Endothelial cell of umbilical vein (primary cell): ENCODE results near the gene CYTH2. TPM values are rescaled to one million over a fixed set of nuclear protein-coding genes. Genes with fewer than 3 reads are reported as not detected.

ENCODE experiments used
- BruUV-seq: library from RNA; stranded (reverse); fragments of 400-500 nt; replicated peaks from 2 replicates; lab custom pipeline; 2021; lab: Mats Ljungman, UMichigan
- CTCF ChIA-PET: fragments of 300-600, 350-600 bp; sonication (Branson Sonifier 250); formaldehyde crosslinking; loops from one replicate; lab custom pipeline; 2021; ENCODE audit warnings: antibody characterized with exemption, inconsistent platforms; lab: Charles Lee
- POLR2A ChIA-PET: fragments of 300-600, 350-600 bp; sonication (Branson Sonifier 250); formaldehyde crosslinking; loops from one replicate; lab custom pipeline; 2021; ENCODE audit warnings: antibody characterized with exemption, inconsistent platforms; lab: Charles Lee
- DNase-seq: peaks from one replicate; pipeline ENCODE4 v3.0.0-alpha.2; 2011; ENCODE audit warnings: low read depth, low spot score
- FAIRE-seq: peaks from 2 replicates; lab custom pipeline; 2011; peaks lifted over from hg19 to GRCh38; lab: Jason Lieb, UNC
- H2AFZ ChIP-seq: 2 replicates; pipeline ENCODE4 v1.6.0; 2012; ENCODE audit warnings: low read depth, low read length, control low read depth, inconsistent platforms
- H3K27ac ChIP-seq: 2 replicates; pipeline ENCODE4 v1.5.1; 2011; ENCODE audit warnings: low read depth, mild to moderate bottlenecking, control low read depth, low read length, moderate library complexity; ENCODE audit not compliant: insufficient read depth
- H3K27me3 ChIP-seq, 2 experiments: 2 replicates each; pipeline versions ENCODE4 v1.6.0 to v1.6.1; 2011; ENCODE audit warnings: low read length in 2 of 2, mixed read lengths in 1 of 2; ENCODE audit not compliant: control insufficient read depth in 2 of 2, insufficient read depth in 2 of 2
- H3K36me3 ChIP-seq, 2 experiments: 2 replicates in 1 of 2; 3 replicates in 1 of 2; pipeline ENCODE4 v1.5.1; 2011; ENCODE audit warnings: low read length in 2 of 2, mild to moderate bottlenecking in 1 of 2, moderate library complexity in 1 of 2; ENCODE audit not compliant: control insufficient read depth in 2 of 2, insufficient read depth in 2 of 2; ENCODE audit errors: extremely low read depth in 1 of 2
- H3K4me1 ChIP-seq: 3 replicates; pipeline ENCODE4 v1.5.1; 2011; ENCODE audit warnings: mild to moderate bottlenecking, low read length; ENCODE audit not compliant: control insufficient read depth, insufficient read depth; ENCODE audit errors: extremely low read depth
- H3K4me2 ChIP-seq: 2 replicates; pipeline ENCODE4 v1.6.1; 2011; ENCODE audit warnings: low read length, control low read depth, mixed read lengths; ENCODE audit not compliant: insufficient read depth
- H3K4me3 ChIP-seq, 3 experiments: fragments of 200-600 bp in 1 of 3; sonication (generic), shearing (Covaris generic) in 1 of 3; replicated peaks in 1 of 3; 2 replicates each; pipeline ENCODE4 v1.5.1; 2011 to 2016; ENCODE audit warnings: control low read depth in 3 of 3, low read length in 3 of 3, mild to moderate bottlenecking in 2 of 3, inconsistent platforms in 1 of 3, low read depth in 1 of 3, moderate library complexity in 1 of 3; ENCODE audit not compliant: insufficient read depth in 1 of 3
- H3K79me2 ChIP-seq: 2 replicates; pipeline ENCODE4 v1.6.0; 2012; ENCODE audit warnings: low read length, inconsistent platforms; ENCODE audit not compliant: control insufficient read depth, insufficient read depth
- H3K9ac ChIP-seq: replicated peaks from 2 replicates; pipeline ENCODE3; 2011; ENCODE audit warnings: low read length, control low read depth; ENCODE audit not compliant: insufficient read depth; ENCODE audit errors: extremely low read depth
- H3K9me1 ChIP-seq: replicated peaks from 3 replicates; pipeline ENCODE4 v1.6.0; 2011; ENCODE audit warnings: mild to moderate bottlenecking, low read length; ENCODE audit not compliant: control insufficient read depth, insufficient read depth; ENCODE audit errors: extremely low read depth
- H3K9me3 ChIP-seq: replicated peaks from 2 replicates; pipeline ENCODE4 v1.5.1; 2012; ENCODE audit warnings: low read length, inconsistent platforms; ENCODE audit not compliant: control insufficient read depth, insufficient read depth
- H4K20me1 ChIP-seq: replicated peaks from 2 replicates; pipeline ENCODE3; 2011; ENCODE audit warnings: mild to moderate bottlenecking, low read length; ENCODE audit not compliant: control insufficient read depth, insufficient read depth; ENCODE audit errors: extremely low read depth
- CTCF ChIP-seq, 2 donors: IDR thresholded peaks; 1 replicate in 1 of 2; 2 replicates in 1 of 2; pipeline ENCODE4 v1.5.1; 2011; ENCODE audit warnings: low read length in 2 of 2, mild to moderate bottlenecking in 2 of 2, moderate library complexity in 2 of 2, control low read depth in 1 of 2, inconsistent platforms in 1 of 2, low read depth in 1 of 2; ENCODE audit not compliant: insufficient read depth in 1 of 2; ENCODE audit errors: extremely low read depth in 1 of 2
- EZH2 ChIP-seq: IDR thresholded peaks from 2 replicates; pipeline ENCODE4 v1.6.1; 2012; ENCODE audit warnings: borderline replicate concordance, low read depth, mild to moderate bottlenecking, moderate library complexity, low read length, inconsistent platforms; ENCODE audit not compliant: severe bottlenecking
- FOS ChIP-seq: IDR thresholded peaks from 2 replicates; pipeline ENCODE4 v1.6.1; 2011; ENCODE audit warnings: mild to moderate bottlenecking, low read length, moderate library complexity, borderline replicate concordance; ENCODE audit not compliant: insufficient read depth
- GATA2 ChIP-seq: IDR thresholded peaks from 2 replicates; pipeline ENCODE4 v1.7.0; 2011; ENCODE audit warnings: low read depth, mild to moderate bottlenecking, moderate library complexity, mixed read lengths, low read length; ENCODE audit not compliant: insufficient read length, insufficient read depth
- JUN ChIP-seq: IDR thresholded peaks from 2 replicates; pipeline ENCODE4 v1.6.1; 2011; ENCODE audit warnings: borderline replicate concordance, low read depth; ENCODE audit not compliant: insufficient read length, insufficient read depth
- MAX ChIP-seq: IDR thresholded peaks from 2 replicates; pipeline ENCODE4 v1.6.1; 2011; ENCODE audit not compliant: insufficient read depth, insufficient read length
- MYC ChIP-seq: IDR thresholded peaks from one replicate; pipeline ENCODE4 v1.6.1; 2011; ENCODE audit warnings: mild to moderate bottlenecking, low read depth, low read length
- POLR2A ChIP-seq: IDR thresholded peaks from 2 replicates; pipeline ENCODE4 v1.6.1; 2012; ENCODE audit warnings: low read depth, mild to moderate bottlenecking, control low read depth, low read length
- POLR2AphosphoS5 ChIP-seq: IDR thresholded peaks from 2 replicates; pipeline ENCODE4 v1.6.1; 2012; ENCODE audit warnings: low read depth, mild to moderate bottlenecking, control low read depth, low read length, moderate library complexity; ENCODE audit not compliant: insufficient read depth
- dilution Hi-C: fragments of 300-500 bp; cut with MboI; formaldehyde crosslinking; loops from one replicate; pipeline ENCODE4 v1.15.0; 2019; ENCODE audit warnings: low sequenced_read_pairs; ENCODE audit not compliant: extremely low pct_ligation_motif_present
- intact Hi-C: fragments of 100-400 bp; cut with micrococcal nuclease; formaldehyde crosslinking; loops from one replicate; pipeline ENCODE4 v1.10.0; 2022
- polyA plus RNA-seq, 4 experiments: library from polyadenylated mRNA; depleted of rRNA in 3 of 4; stranded (reverse) in 3 of 4; unstranded in 1 of 4; fragments of >200 nt; gene quantifications; 2 replicates each; pipeline versions ENCODE4 v1.2.1 to v1.2.3, GENCODE V29; 2011 to 2012; ENCODE audit warnings: missing spikeins in 1 of 4
- total RNA-seq: library from RNA; stranded (reverse); gene quantifications from 2 replicates; pipeline ENCODE4 v1.2.3, GENCODE V29; 2021

The CYTH2 gene
- total and polyA plus RNA-seq, 2 donors (not counting 3 experiments of a cell fraction or from before 2014, with no cell fraction given): 98.4 to 119 TPM

GRCh38 chr19:48514123-48514458 lies 44.9 kb downstream of the CYTH2 start:
- no peak for DNase-seq
- Histone ChIP-seq H3K27me3 (peaks cover 12 to 14% of the 10 kb centered on the region in 2 experiments), H3K36me3 (no peaks in the 10 kb centered on the region), H3K79me2 (no peaks in the 10 kb centered on the region), H3K9me1 (no peaks in the 10 kb centered on the region), H3K9ac (no peak overlapping the region), H3K9me3 (no peaks in the 10 kb centered on the region), H3K4me1 (no peaks in the 10 kb centered on the region), H2AFZ (peak overlapping the region; percentile 92), H3K4me3 (no peak overlapping the region), H3K4me2 (peak overlapping the region; percentile 59), H4K20me1 (no peaks in the 10 kb centered on the region), H3K27ac (no peak overlapping the region)
- no TSS peak for BruUV-seq
- intact Hi-C loops (no loop called here), dilution Hi-C loops (no loop called here)
- POLR2A ChIA-PET: interaction anchor here (0.7 to 0.9 kb wide), 2 partner anchors 10 to 208 kb away, joined by 3 to 4 read pairs; no protein-coding TSS in a partner anchor
- FAIRE-seq: no peak
- CTCF ChIA-PET: interaction anchor here (0.7 to 2.5 kb wide), 3 partner anchors 13 to 75 kb away, joined by 3 to 16 read pairs (median 3); no protein-coding TSS in a partner anchor
- TF ChIP-seq POLR2A: no peak
- TF ChIP-seq MYC: no peak
- TF ChIP-seq MAX: no peak
- no peak for TF ChIP-seq JUN

GRCh38 chr19:48516536-48516935 lies 47.4 kb downstream of the CYTH2 start:
- Histone ChIP-seq H3K9me1 (no peaks in the 10 kb centered on the region), H3K9ac (no peak overlapping the region), H3K9me3 (no peaks in the 10 kb centered on the region), H3K27me3 (peaks cover 10 to 12% of the 10 kb centered on the region in 2 experiments), H3K4me1 (no peaks in the 10 kb centered on the region), H3K79me2 (no peaks in the 10 kb centered on the region), H3K27ac (no peak overlapping the region), H3K36me3 (no peaks in the 10 kb centered on the region), H4K20me1 (no peaks in the 10 kb centered on the region), H2AFZ (no peak overlapping the region), H3K4me3 (no peak overlapping the region), H3K4me2 (no peak overlapping the region)
- DNase-seq (no peak), FAIRE-seq (no peak)
- ChIA-PET POLR2A (no interaction called here), CTCF (interaction anchor here (0.6 to 1.2 kb wide), 5 partner anchors 11 to 68 kb away, joined by 3 to 4 read pairs (median 4); no protein-coding TSS in a partner anchor)
- intact Hi-C loops: no loop called here
- dilution Hi-C loops: no loop called here
- TF ChIP-seq FOS: no peak
- no peak for TF ChIP-seq GATA2
- no peak for TF ChIP-seq POLR2AphosphoS5
- no peak for TF ChIP-seq JUN
- TF ChIP-seq EZH2: no peak
- TF ChIP-seq CTCF (IDR thresholded peaks at IDR 0.05; ENCODE audit: extremely low read depth in 1 of 2, insufficient read depth in 1 of 2, low read depth in 1 of 2, low read length in 2 of 2): no peak
- no peak for TF ChIP-seq MAX
- no peak for TF ChIP-seq MYC
- TF ChIP-seq POLR2A: no peak
- BruUV-seq: no TSS peak
